HG03342 (cell line): ENCODE data around the gene VAT1.
A peak's percentile ranks its signal among the peaks of the same experiment; 100 is the strongest.

Source experiments
- ATAC-seq: cut with Tn5 transposase; IDR thresholded peaks from one replicate; pipeline ENCODE4 v1.9.1; 2021; ENCODE audit warnings: mild to moderate bottlenecking, moderate library complexity; ENCODE audit not compliant: unreplicated experiment

The VAT1 gene

DNA sequence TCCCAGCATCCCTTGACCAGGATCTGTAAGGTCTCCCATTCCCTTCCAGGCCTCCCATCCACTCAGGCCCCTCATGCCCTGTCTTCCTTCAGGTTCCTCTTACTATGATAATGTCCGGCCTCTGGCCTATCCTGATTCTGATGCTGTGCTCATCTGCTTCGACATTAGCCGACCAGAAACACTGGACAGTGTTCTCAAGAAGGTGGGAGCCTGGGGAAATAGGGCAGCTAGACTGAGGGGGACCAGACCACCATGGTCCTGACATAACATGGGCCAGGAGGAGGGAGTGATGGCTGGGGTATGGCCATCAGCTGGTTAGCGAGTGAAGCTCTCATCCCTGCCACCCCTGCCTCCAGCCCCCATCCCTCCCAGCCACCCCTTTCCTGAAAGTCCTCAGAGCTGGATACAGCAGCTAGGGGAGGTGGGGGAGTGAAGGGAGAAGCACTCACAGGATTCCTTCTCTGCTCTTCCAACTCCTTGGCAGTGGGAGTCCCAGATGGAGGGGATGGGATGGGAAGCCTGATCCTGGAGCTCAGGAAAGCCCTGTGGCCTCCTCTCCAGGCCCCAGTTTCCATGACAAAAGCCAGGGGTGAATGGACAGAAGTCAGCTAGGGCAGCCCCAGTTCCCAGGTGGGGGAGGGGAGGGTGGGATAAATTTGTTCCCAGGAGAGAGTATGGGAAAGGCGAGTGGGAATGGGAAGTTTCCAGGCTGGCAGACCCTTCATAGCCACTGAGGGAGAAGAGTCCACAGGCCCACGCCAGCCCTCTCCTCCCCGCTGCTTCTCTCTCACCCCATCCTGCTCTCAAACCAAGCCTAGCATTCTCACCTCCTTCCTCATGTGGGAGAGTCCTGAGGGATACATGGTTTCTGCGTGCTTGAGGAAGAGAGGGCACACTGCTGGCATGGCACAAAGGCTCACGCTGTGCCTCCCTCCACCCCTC is 5.2 kb upstream of the VAT1 start:
- ATAC-seq = no peak

DNA sequence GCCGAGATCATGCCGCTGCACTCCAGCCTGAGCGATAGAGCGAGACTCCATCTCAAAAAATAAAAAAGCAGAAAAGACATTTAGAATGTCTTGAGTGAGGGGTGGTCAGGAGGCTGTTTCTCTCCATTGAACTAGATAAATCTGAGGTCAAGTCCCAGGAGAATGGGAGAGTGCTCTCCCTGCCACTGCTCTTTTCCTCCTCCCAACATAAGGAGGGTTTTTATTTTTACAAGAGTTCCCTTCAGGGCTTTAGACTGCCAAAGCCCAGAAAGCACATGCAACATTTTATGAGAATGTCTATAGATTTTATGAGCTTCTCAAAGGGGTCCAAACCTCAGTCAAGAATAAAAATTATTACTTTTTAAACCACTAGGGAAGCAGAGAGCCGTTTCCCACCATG is 4.4 kb upstream of the VAT1 start:
- no peak for ATAC-seq

DNA sequence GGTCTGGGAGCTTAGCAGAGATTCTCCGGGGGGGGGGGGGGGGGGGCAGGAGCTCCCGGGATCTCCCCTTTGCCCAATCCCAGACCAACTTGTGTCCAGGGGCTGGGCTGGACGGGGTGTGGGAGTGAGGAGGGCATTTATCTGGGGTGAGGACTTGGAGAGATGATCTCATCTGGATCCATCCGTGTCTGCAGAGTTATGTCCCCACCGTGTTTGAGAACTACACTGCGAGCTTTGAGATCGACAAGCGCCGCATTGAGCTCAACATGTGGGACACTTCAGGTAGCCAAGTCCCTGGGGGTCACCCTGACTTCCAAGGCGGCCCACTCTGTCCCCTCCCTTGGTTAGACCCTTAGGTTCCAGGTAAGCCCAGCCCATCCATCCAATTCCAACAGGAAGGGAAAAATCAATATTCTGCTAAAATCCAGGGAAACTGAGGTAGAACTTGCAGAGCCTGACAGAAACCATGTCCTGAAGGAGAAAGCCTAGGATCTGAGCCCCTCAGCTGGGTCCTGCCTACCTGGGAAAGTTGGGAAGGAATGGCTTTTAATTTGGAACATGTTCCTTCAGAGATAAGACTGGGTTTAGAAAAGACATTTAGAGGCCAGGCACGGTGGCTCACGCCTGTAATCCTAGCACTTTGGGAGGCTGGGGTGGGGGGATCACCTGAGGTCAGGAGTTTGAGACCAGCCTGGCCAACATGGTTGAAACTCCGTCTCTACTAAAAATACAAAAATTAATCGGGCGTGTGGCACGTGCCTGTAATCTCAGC is 3.8 kb upstream of the VAT1 start:
- ATAC-seq = no peak

DNA sequence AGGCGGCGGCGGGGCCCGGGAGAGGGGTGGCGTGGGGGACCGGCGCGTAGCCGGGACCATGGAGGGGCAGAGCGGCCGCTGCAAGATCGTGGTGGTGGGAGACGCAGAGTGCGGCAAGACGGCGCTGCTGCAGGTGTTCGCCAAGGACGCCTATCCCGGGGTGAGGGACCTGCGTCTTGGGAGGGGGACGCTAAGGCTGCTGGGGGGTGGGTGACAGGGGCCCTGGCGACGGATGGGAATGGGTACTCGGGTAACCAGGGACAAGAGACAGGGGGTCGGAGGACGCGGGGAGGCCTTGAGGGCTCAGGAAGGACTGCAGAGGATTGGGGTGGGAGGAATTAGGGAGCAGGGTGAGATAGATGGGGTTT is 3.1 kb upstream of the VAT1 start:
- ATAC-seq = no peak

DNA sequence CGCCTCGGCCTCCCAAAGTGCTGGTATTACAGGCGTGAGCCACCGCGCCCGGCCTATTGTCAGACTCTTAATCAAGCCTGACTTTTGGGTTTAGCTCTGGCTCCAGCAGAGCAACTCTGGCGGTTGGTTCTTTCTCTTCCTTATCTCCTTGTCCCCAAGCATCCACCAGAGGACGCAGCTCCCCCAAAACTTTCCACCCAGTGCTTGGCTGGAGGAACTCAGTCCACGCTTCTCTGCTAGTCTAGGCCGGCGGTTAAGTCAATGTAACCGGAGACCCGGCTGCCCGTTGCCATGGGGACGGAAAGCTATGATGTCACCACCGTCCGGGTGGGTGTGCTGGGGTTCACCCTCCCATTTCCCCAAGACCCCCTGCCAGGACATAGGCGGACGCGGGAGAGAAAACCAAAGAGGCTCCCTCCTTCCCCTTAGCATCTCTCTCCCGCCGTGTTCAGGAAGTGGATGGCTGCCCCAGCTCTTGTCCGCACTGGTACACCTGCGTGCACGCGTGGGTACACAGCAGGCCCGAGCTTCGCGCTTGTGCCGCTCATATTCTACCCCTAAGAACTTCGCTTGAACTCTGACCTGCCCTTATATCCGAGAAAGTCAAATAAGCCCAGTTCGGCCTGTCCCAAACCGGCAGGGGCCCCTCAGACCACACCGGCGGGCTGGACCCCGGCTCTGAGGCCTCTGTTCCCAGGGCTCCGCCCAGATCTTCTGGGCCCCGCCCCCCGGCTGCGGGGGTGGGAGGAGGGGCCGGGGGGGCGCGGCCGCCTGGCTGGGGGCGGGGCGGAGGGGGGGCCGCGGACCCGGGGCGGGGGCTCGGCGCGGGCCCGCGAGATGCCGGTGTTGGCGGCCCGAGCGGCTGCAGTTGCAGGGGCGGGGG is 2.5 kb upstream of the VAT1 start, which contains the start of gene RND2:
RND2 (plus strand) TSS at position 825 of the 883 bp plus-strand sequence. CDS start 117 bp downstream, outside the sequence.
- ATAC-seq = peak; percentile 40

DNA sequence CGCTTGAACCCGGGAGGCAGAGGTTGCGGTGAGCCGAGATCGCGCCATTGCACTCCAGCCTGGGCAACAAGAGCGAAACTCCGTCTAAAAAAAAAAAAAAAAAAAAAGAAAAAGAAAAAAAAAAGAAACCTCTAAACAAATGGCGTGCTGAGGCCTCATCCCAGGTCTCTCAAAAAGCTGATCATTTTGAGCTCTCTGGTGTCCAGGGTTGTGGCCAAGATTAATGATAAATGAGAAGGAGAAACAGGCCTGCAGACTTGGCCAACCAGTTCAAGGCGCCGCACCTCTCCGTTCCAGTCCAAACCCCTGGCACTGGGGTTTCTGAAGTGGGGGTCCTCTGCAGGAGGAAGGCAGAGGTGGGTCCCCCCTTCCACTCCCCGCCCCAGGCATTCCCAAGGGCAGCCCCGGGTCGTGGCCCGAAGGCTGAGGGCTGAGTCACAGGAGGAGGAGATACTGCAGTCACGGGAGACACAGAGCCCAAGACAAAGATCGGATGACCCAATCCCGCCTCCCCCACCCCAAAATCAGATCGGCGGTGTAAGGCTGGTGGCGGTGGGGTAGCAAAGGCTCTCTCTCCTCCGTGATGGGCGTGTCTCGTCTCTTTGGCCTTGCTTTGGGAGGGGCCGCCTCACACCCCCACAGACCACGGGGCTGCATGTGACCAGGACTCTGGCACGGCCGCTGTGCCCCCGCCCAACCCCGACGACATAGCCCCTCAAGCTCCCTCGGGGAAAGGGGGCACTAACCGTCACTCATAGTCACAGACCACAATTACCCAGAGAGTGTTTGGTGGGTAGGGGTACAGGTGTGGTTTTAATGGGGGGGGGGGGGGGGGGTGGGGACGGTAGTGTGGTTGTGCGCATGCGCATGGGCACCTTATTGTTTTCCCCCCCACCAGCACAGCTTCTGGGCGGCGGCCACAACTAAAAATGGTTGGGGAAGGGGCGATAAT is 1.1 kb downstream of the VAT1 start:
- ATAC-seq = no peak

DNA sequence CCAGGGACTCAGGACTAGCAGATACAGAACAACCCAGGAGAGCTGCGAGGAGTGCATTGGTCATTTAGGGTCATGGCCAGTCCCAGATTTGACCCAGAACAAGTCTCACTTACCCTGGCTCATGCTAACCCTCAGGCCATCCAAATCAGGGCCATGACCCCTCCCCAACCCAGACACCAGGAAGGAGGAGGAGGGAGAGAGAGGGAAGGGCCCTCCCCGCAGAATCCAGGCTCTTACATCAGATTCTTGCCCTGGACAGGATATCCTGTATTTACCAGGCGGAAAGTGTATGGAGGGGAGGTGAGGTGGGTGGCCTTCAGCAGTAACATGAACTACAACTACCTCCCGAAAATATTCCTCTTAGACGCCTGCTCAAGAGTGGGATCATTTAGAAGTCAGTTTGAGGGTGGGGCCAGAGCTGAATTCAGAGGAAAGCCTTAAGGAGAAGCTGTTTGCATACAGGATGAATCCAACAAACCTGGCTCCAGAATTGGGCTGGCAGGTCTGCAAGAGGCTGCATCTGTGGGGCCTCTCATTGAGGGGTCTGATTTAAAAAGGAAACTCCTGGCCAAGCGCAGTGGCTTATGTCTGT is 2.1 kb downstream of the VAT1 start:
- ATAC-seq = no peak

DNA sequence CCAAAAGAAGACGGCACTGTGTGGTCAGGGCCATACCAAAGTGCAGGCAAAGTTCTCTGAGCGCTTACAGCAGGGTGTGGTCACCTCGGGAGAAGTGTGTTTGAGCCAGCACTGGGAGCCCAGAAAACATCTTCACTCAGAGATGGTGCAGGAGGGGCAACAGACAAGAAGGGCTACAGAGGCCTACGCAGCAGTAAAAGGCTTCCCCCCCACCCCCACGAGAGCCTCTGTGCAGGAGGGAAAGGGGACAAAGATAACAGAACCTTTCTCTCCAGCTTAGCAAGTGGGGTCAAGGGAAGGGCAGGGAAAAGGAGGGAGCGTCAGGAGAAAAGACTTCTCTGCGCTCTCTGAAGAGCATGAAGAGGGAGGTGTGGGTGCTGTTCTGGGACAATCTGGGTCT is 2.8 kb downstream of the VAT1 start:
- no peak for ATAC-seq

DNA sequence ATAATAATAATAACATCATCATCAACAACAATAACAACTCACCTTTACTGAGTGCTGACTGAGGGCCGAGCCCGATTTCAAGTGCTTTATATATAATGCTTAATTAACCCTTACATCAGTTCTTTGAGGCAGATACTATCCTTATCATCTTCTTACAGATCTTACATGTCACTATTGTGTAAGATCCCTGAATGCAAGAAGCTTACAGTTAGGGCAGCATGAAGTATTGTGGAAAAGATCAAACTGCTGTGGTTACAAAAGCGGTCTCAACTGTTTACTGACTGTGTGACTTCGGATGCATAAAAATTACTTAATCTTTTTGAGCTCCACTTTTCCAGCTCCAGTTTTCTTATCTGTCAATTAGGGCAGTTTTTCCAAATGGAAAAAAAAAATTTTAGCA is 3.3 kb downstream of the VAT1 start:
- ATAC-seq = no peak

DNA sequence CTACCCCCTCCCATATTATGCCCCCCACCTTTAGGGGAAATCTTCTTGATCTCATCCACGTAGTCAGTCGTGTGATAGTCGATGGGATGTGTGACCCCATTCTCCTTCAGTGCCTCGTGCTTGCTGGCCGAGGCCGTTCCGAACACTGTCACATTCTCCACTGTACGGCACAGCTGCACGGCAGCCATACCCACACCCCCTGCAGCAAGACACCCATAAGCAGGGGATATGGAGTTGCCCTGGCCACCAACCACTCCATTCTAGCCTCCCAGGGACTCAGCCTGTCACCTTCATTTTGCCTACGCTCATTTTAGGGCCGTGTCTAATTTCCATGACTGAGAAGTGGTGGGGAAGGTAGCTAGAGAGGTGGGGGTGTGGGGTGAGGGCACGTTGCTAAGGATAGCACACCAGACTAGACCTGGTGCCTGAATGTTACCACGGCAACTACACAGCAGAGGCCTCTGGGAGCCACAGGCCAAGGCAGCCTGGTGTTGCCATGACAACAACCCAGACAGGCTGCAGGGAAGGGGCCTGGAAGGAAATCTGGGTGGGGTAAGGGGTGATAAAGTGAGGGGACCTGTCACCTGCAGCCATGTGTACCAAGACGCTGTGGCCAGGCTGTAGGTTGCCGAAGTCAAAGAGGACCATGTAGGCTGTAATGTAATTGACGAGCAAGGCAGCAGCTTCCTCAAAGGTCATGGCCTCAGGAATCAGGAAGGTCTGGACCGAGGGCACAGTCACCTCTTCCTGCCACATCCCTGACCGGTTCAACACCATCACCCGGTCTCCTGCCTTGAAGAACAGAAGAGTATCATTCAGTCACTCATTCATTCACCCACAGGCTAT is 4.0 kb downstream of the VAT1 start:
- ATAC-seq = no peak

DNA sequence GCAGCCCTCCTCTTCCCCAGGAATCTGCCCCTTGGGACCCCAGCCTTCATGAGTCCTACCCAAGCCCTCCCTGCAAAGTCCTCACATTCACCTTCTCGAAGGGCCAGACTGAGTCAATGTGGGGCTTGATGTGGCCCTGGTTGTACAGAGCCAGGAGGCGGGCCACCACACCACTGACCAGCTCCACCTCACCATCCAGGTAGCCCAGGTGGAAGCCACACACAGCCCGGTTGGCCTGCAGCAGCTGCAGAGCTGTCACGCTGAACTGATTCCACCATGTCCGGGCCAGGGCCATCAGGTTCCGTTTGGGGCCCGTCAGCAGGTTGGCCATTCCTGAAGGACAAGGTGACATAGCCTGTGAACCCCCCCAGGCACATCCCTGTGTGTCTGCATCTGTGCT is 6.0 kb downstream of the VAT1 start:
- no peak for ATAC-seq

DNA sequence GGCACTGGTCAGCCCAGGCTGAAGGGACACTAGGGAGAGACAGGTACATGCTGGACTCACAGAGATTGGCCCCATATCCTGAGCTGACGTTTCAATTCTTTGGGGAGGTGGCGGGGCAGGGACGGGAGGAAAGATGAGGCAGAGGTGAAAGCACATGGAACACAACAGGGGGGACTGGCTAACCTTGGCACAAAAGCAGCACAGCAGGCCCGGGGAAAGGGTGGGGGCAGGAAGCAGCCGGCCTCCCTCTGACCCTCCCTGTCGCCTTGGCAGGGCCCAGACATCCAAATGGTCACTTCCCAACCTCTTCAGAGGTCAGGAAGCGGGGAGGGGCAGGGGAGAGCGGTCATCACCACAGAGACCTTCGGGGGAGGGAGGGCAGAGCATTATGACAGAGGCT is 6.6 kb downstream of the VAT1 start:
- ATAC-seq = no peak

DNA sequence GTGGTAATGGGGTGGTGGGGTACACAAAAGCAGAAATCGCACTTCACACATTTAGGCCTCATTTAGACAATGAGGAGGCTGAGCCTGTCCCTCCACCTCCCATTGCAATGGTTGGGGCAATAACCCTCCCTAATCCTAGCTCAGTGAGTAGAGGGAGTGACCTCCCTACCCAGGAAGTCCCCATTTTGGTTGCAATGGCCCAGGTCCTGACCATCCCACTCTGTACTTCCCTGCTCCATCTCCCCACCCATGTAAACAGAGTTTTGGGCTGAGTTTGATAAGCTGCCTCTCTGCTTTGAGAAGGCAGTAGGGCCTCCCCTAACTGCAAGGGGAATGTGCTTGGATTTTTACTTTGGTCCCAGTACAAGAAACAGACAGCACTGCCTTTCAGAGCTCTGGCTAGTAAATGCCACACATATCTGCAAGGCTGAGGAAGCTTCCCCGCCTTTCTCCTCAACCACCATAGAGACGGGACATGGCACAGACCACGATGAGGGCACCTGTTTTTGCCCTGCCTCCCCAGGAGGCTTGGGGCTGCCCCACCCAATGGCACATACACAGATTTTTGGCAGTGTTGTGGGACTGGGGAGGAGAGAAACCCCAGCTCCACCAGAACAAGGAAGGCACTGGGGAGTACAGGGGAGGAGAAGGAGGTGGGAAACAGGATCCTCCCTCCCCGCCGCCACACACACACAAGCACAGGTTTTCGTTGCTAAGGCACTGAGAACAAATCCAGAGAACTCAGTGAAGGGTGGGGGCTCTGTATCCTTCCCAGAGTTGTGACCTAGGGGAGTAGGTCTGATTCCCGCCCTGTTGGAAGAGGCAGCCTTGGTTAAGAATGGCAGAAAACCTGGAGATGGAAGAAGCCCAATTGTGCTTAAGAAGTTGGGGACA is 7.3 kb downstream of the VAT1 start:
- ATAC-seq = no peak

DNA sequence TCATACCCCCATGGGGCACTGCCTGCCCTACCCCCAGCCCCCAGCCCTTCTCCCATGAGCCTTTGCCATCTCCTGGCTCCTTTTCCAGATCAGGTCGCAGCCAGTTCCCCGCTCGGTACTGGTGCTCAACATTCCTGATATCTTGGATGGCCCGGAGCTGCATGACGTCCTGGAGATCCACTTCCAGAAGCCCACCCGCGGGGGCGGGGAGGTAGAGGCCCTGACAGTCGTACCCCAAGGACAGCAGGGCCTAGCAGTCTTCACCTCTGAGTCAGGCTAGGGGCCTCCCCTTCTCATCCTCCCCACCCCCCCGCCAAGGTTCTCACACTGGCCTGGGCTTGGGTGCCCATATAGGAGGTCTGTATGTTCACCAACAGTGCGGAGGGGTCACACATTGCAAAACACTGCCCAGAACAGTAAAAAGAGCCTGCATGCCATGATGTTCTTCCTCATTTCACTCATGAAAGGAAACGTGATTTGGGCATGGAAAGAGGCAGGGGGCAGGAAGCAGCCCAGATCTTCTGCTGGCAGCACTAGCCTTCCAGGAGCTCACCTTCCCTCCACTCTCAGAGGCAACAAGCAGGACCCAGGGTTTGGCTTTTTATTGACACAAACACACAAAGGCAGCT is 8.1 kb downstream of the VAT1 start:
- ATAC-seq = no peak

DNA sequence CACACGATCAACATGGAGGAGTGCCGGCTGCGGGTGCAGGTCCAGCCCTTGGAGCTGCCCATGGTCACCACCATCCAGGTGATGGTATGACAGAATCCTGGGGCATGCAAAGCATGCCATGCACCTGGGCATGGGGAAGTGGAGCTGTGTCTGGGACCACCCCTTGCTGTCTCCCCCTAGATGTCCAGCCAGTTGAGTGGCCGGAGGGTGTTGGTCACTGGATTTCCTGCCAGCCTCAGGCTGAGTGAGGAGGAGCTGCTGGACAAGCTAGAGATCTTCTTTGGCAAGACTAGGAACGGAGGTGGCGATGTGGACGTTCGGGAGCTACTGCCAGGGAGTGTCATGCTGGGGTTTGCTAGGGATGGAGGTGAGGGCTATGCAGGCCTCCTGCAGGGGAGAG is 8.9 kb downstream of the VAT1 start:
- ATAC-seq = no peak

DNA sequence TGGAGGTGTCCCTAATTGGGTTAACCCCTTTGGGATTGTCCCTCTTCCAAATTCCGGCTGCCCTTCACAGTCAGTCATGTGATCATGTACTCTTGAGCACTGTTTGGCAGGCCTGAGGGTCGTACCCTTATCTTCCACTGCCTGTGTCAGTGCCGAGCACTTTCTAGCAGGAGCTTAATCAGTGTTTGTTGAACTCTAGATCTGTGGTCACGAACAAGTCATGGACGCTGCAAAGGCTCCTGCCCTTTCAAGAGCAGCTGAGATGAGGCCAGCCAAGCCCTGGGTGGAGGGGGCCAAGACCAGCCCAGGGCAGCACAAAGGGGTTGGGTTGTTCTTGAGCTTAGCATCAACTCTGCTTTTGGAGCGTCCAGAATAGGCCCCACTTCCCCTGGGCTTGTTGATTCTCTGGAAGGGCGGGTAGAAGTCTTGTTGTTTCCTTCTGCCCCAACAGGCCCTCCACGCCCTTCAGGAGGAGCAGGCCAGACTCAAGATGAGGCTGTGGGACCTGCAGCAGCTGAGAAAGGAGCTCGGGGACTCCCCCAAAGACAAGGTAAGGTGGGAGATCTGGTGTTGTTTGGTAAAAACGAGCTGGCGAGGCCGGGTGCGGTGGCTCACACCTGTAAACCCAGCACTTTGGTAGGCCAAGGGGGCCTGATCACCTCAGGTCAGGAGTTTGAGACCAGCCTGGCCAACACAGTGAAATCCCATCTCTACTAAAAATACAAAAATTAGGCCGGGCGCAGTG is 10.3 kb downstream of the VAT1 start:
- no peak for ATAC-seq
